Psoas muscle (tissue), 8 donors: ENCODE data around the gene BATF. TPM values are rescaled to one million over a fixed set of nuclear protein-coding genes. Genes with fewer than 3 reads are reported as not detected.

ENCODE experiments used
- ATAC-seq, 4 donors: fragments of 200-7000 bp; cut with Tn5 transposase; one replicate each; pipeline ENCODE4 v1.9.1; 2020; ENCODE audit warnings: moderate library complexity in 3 of 4, mild to moderate bottlenecking in 2 of 4
- DNase-seq, 2 donors: peaks; one replicate each; pipeline ENCODE4 v3.0.0-alpha.2; 2020
- H3K27ac ChIP-seq: fragments of 200-600 bp; one replicate; pipeline ENCODE4 v1.8.0; 2022
- H3K27me3 ChIP-seq, 3 donors: fragments of 200-600 bp in 1 of 3; one replicate each; pipeline versions ENCODE4 v1.6.1 to v1.8.0; 2013 to 2022; ENCODE audit warnings: low read length in 2 of 3, mild to moderate bottlenecking in 2 of 3, moderate library complexity in 1 of 3; ENCODE audit not compliant: insufficient read depth in 3 of 3
- H3K36me3 ChIP-seq, 2 donors: fragments of 200-600 bp in 1 of 2; one replicate each; pipeline versions ENCODE4 v1.6.1 to v1.8.0; 2013 to 2022; ENCODE audit warnings: low read depth in 1 of 2, mild to moderate bottlenecking in 1 of 2, moderate library complexity in 1 of 2; ENCODE audit not compliant: insufficient read depth in 1 of 2
- H3K4me1 ChIP-seq: fragments of 200-600 bp; one replicate; pipeline ENCODE4 v1.8.0; 2022
- H3K4me3 ChIP-seq: fragments of 200-600 bp; one replicate; pipeline ENCODE4 v1.8.0; 2022; ENCODE audit warnings: mild to moderate bottlenecking
- H3K9me3 ChIP-seq: fragments of 200-600 bp; one replicate; pipeline ENCODE4 v1.8.0; 2022
- WGBS, 3 donors: extraction: QIAGEN DNeasy Blood & Tissue Kit; methylation state at CpG; one replicate each; pipeline versions ENCODE4 v1.1.6 to v1.1.7; 2013; 5-methylcytosine and 5-hydroxymethylcytosine counted together
- intact Hi-C, 2 donors: fragments of 100-400 bp; cut with DNase I; formaldehyde crosslinking; loops; one replicate each; pipeline versions ENCODE4 v1.11.0 to v1.14.2; 2022
- polyA plus RNA-seq, 3 donors: library from polyadenylated mRNA; stranded (reverse); fragments of 200-250 nt; gene quantifications; one replicate each; pipeline ENCODE4 v1.2.3, GENCODE V29; 2013
- total RNA-seq, 4 donors: library from RNA; stranded (reverse); fragmentation: NEBNext Ultra II Directional in 2 of 4; extraction: Animal tissue kit (Norgen Biotek cat#: 25700) in 2 of 4; gene quantifications; one replicate each; pipeline versions ENCODE4 v1.2.1 to v1.2.4, GENCODE V29; 2021 to 2023
- TF ChIP-seq, protein P1 (sequence below): fragments of 200-600 bp; IDR thresholded peaks from one replicate; pipeline ENCODE4 v1.8.0; 2022; ENCODE audit warnings: antibody characterized with exemption
- donor health status: healthy with polysubstance abuse.
- donor health status: DM: no; HTN: no; CAD: no; lungs with moderate emphysema.
- donor health status: Bipolar disorder and iron deficiency.
- donor health status: healthy.
- donor health status: DM: yes; HTN: yes; CAD: no.
- donor health status: DM: no; HTN: no; CAD: no.
- donor health status: DM: no; HTN: no; CAD: no.
- donor health status: DM: yes; HTN: yes; CAD: no.

Gene BATF
- total and polyA plus RNA-seq, 7 donors = 0.29 to 0.86 (median 0.73) TPM; not detected in 1

DNA sequence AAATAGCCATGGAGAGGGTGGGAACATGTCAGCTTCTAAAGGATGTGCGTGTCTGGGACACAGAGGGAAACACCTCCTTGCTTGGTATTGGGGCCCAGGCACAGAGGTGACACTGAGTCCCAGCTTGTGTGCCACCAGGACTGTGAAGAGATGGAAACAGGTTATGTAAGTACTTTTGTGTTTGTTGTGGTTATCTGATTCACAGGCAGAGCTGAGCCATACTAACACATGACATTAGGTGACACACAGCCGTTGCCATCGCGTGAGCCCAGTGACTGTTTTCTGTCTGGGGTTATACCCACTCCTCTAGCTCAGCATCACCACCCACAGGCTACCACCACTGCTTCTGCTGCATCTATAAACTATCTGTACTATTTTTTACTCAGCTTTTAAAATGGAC lies 44.1 kb downstream of the BATF start:
- no peaks in the 10 kb centered on the region for H3K36me3 ChIP-seq
- no peak overlapping the region for H3K4me3 ChIP-seq
- H3K27me3 ChIP-seq = no peaks in the 10 kb centered on the region
- H3K27ac ChIP-seq = no peak overlapping the region
- intact Hi-C loops = no loop called here
- H3K9me3 ChIP-seq = no peaks in the 10 kb centered on the region
- H3K4me1 ChIP-seq = peaks cover 19% of the 10 kb centered on the region
- 70 to 82% (median 79%) methylated on average over 4 of the region's 4 CpGs for WGBS, 3 donors
- no peak for DNase-seq
- TF ChIP-seq, protein P1, sequence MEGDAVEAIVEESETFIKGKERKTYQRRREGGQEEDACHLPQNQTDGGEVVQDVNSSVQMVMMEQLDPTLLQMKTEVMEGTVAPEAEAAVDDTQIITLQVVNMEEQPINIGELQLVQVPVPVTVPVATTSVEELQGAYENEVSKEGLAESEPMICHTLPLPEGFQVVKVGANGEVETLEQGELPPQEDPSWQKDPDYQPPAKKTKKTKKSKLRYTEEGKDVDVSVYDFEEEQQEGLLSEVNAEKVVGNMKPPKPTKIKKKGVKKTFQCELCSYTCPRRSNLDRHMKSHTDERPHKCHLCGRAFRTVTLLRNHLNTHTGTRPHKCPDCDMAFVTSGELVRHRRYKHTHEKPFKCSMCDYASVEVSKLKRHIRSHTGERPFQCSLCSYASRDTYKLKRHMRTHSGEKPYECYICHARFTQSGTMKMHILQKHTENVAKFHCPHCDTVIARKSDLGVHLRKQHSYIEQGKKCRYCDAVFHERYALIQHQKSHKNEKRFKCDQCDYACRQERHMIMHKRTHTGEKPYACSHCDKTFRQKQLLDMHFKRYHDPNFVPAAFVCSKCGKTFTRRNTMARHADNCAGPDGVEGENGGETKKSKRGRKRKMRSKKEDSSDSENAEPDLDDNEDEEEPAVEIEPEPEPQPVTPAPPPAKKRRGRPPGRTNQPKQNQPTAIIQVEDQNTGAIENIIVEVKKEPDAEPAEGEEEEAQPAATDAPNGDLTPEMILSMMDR = no peak
- peak in 3 of 4 donors; percentile 5 to 43 (median 6) for ATAC-seq

DNA sequence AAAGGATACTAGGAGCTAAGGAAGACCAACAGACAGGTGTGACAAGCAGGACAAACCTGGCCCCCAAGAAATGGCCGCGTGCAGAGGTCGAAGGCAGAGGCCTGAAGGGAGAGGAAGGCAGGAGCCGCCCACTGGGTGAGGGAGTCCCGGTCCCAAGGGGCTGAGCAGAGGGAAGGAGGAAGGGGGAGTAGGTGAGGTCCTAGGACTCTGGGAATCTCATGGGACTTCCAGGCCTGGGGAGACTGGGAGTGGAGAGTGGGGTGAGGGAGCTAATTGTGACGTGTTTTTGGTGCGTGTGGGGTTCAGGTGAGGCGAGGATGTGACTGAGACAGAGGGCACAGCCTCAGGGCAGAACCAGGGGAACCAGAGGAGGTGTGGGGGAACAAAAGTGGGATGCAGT lies 44.5 kb downstream of the BATF start:
- H3K36me3 ChIP-seq = no peaks in the 10 kb centered on the region
- H3K9me3 ChIP-seq = no peaks in the 10 kb centered on the region
- H3K4me3 ChIP-seq = no peak overlapping the region
- H3K4me1 ChIP-seq = peaks cover 19% of the 10 kb centered on the region
- TF ChIP-seq, protein P1 = no peak
- WGBS, 3 donors = 84 to 89% (median 89%) methylated on average over 8 of the region's 8 CpGs
- H3K27me3 ChIP-seq = no peaks in the 10 kb centered on the region
- DNase-seq (no peak), ATAC-seq (no peak)
- no peak overlapping the region for H3K27ac ChIP-seq
- intact Hi-C loops = no loop called here

DNA sequence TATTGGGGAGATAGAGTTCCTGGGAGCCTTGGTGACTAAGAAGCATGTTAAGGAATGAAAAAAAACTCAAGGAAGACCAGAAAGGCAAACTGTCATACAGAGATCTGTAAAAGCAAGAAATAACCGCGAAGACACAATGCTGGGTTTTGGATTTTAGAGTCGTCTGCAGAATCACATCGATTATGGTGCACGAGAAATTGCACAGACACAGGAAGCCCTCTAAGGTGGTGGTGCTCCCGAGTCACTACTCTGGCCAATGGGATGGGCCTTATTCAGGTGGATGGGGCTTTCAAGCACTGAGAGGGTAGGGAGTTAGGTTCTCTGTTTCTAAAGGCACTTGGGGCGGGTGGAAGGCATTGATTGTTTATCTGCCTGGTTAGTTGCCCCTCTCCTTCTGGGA lies 45.9 kb downstream of the BATF start:
- DNase-seq = no peak
- Histone ChIP-seq H3K9me3 (no peaks in the 10 kb centered on the region), H3K27ac (no peak overlapping the region), H3K4me3 (no peak overlapping the region), H3K27me3 (no peaks in the 10 kb centered on the region), H3K36me3 (no peaks in the 10 kb centered on the region), H3K4me1 (peaks cover 18% of the 10 kb centered on the region)
- intact Hi-C loops = no loop called here
- WGBS, 3 donors = 84 to 85% (median 85%) methylated on average over 7 of the region's 7 CpGs
- ATAC-seq = no peak
- TF ChIP-seq, protein P1 = no peak

DNA sequence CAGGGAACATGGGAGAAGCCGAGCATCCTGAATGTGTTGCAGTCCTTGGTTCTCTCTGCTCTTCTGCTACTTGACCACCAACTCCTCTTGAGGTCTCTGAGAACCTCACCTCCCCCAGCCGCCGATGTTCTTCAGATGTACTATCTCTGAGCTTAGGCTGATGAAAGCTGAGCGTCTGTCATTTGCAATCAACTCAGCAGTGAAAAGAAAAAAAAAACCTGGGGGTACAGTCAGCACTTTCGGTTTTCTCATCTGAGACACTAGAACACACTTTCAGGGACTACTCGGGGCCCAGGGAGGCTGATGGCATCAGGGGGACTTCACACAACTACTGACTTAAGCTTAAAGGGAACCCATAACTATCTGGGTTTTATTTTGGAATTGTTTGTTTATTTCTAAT lies 46.5 kb downstream of the BATF start:
- intact Hi-C loops = no loop called here
- TF ChIP-seq, protein P1 = no peak
- WGBS, 3 donors = 89 to 92% (median 91%) methylated on average over 6 of the region's 6 CpGs

DNA sequence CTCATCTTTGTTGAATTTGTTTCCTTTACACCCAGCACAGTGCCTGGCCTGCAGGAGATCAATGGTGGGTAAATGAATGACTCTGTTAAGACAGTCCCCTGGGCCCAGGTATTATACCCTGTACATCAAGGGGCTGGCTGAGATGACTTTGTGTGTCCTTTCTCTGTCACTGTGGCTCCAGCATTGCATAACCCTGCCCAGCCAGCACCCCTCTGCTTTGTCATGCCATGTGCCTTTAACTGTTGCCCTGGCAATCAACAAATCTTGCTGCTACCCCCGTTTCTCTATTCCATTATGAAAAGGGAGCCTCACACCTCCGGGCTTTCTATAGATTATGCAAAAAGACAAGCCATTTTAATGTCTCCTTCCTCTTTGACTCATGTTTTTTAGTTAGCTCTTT lies 48.5 kb downstream of the BATF start:
- Histone ChIP-seq H3K4me3 (no peak overlapping the region), H3K4me1 (no peaks in the 10 kb centered on the region), H3K9me3 (no peaks in the 10 kb centered on the region), H3K27me3 (no peaks in the 10 kb centered on the region), H3K27ac (no peak overlapping the region), H3K36me3 (no peaks in the 10 kb centered on the region)
- intact Hi-C loops = no loop called here
- TF ChIP-seq, protein P1 = no peak
- DNase-seq = no peak
- 57 to 70% (median 58%) methylated on average over 2 of the region's 2 CpGs for WGBS, 3 donors
- ATAC-seq = no peak

More for the DNA sequence above, 46.5 kb downstream of the BATF start:
- H3K4me1 ChIP-seq = peaks cover 12% of the 10 kb centered on the region
- H3K4me3 ChIP-seq = no peak overlapping the region
- H3K36me3 ChIP-seq = no peaks in the 10 kb centered on the region
- no peaks in the 10 kb centered on the region for H3K27me3 ChIP-seq
- H3K9me3 ChIP-seq = no peaks in the 10 kb centered on the region
- H3K27ac ChIP-seq = no peak overlapping the region
- no peak for DNase-seq
- no peak for ATAC-seq
